ENCODE measurements around the gene CHMP2B. TPM values are rescaled to one million over a fixed set of nuclear protein-coding genes. Genes with fewer than 3 reads are reported as not detected.

Gene CHMP2B
- total RNA-seq, 1 donor from 2014 or later: 38.9 TPM

- Histone ChIP-seq H2AFZ (ENCODE audit: low read depth, low read length) (no peak within 1 kb of the TSS), H4K20me1 (ENCODE audit: insufficient read depth, low read length) (no peaks in the 10 kb centered on the region), H3K27me3 (ENCODE audit: insufficient read depth, low read length) (no peaks in the 10 kb centered on the region), H3K4me2 (ENCODE audit: low read length) (no peak within 1 kb of the TSS), H3K4me3 (ENCODE audit: insufficient read depth, low read depth, low read length) (no peak within 1 kb of the TSS), H3K4me1 (ENCODE audit: insufficient read depth, low read length) (no peaks in the 10 kb centered on the region), H3K36me3 (ENCODE audit: insufficient read depth, low read length) (no peaks in the 10 kb centered on the region), H3K9me3 (ENCODE audit: insufficient read depth, low read depth, low read length) (no peaks in the 10 kb centered on the region), H3K27ac (ENCODE audit: low read depth, low read length) (no peak within 1 kb of the TSS), H3K79me2 (ENCODE audit: insufficient read depth, low read length) (no peaks in the 10 kb centered on the region), H3K9ac (ENCODE audit: low read length) (no peak within 1 kb of the TSS)
- Mint-ChIP-seq H3K4me3 (ENCODE audit: unreplicated experiment) (no peak within 1 kb of the TSS), H3K4me1 (ENCODE audit: low read depth, unreplicated experiment) (no peaks in the 10 kb centered on the region), H3K27ac (ENCODE audit: unreplicated experiment) (no peak within 1 kb of the TSS), H3K36me3 (ENCODE audit: low read depth, unreplicated experiment) (no peaks in the 10 kb centered on the region), H3K9me3 (ENCODE audit: unreplicated experiment) (no peaks in the 10 kb centered on the region), H3K27me3 (ENCODE audit: low read depth, unreplicated experiment) (no peaks in the 10 kb centered on the region)
- TF ChIP-seq CTCF (IDR thresholded peaks at IDR 0.05; ENCODE audit: insufficient read depth, low read depth, low read length) (no peak), EZH2 (IDR thresholded peaks at IDR 0.05; ENCODE audit: insufficient read depth, low read length) (no peak)
- DNase-seq (ENCODE audit: low read depth): no peak
- FAIRE-seq: no peak
These were observed 49.4 kb downstream of the CHMP2B start, which contains the start of gene POU1F1 for GRCh38 chr3:87276484-87276883. TSS of gene POU1F1 (minus strand) at chr3:87276584. CDS start at chr3:87276462, 122 bp downstream.

- Histone ChIP-seq H3K4me1 (ENCODE audit: insufficient read depth, low read length) (no peaks in the 10 kb centered on the region), H3K27me3 (ENCODE audit: insufficient read depth, low read length) (no peaks in the 10 kb centered on the region), H3K36me3 (ENCODE audit: insufficient read depth, low read length) (no peaks in the 10 kb centered on the region), H3K9me3 (ENCODE audit: insufficient read depth, low read depth, low read length) (no peaks in the 10 kb centered on the region), H3K9ac (ENCODE audit: low read length) (no peak overlapping the region), H4K20me1 (ENCODE audit: insufficient read depth, low read length) (no peaks in the 10 kb centered on the region), H2AFZ (ENCODE audit: low read depth, low read length) (no peak overlapping the region), H3K4me3 (ENCODE audit: insufficient read depth, low read depth, low read length) (no peak overlapping the region), H3K4me2 (ENCODE audit: low read length) (peak overlapping the region; percentile 13), H3K27ac (ENCODE audit: low read depth, low read length) (peak overlapping the region; percentile 28), H3K79me2 (ENCODE audit: insufficient read depth, low read length) (no peaks in the 10 kb centered on the region)
- H3K4me3 Mint-ChIP-seq (ENCODE audit: unreplicated experiment): no peak overlapping the region
- H3K9me3 Mint-ChIP-seq (ENCODE audit: unreplicated experiment): no peaks in the 10 kb centered on the region
- H3K27ac Mint-ChIP-seq (ENCODE audit: unreplicated experiment): no peak overlapping the region
- no peak for TF ChIP-seq CTCF (IDR thresholded peaks at IDR 0.05; ENCODE audit: insufficient read depth, low read depth, low read length)
- H3K4me1 Mint-ChIP-seq (ENCODE audit: low read depth, unreplicated experiment): no peaks in the 10 kb centered on the region
- peak; percentile 13 for FAIRE-seq
- no peaks in the 10 kb centered on the region for H3K27me3 Mint-ChIP-seq (ENCODE audit: low read depth, unreplicated experiment)
- peak; percentile 35 for DNase-seq (ENCODE audit: low read depth)
- no peaks in the 10 kb centered on the region for H3K36me3 Mint-ChIP-seq (ENCODE audit: low read depth, unreplicated experiment)
These were observed 59.9 kb downstream of the CHMP2B start for GRCh38 chr3:87287011-87287410.

GRCh38 chr3:87288446-87288845, 61.3 kb downstream of the CHMP2B start:
- H3K27me3 ChIP-seq (ENCODE audit: insufficient read depth, low read length): no peaks in the 10 kb centered on the region
- H3K4me2 ChIP-seq (ENCODE audit: low read length): no peak overlapping the region
- no peak overlapping the region for H2AFZ ChIP-seq (ENCODE audit: low read depth, low read length)
- Mint-ChIP-seq H3K4me1 (ENCODE audit: low read depth, unreplicated experiment) (no peaks in the 10 kb centered on the region), H3K9me3 (ENCODE audit: unreplicated experiment) (no peaks in the 10 kb centered on the region), H3K36me3 (ENCODE audit: low read depth, unreplicated experiment) (no peaks in the 10 kb centered on the region), H3K4me3 (ENCODE audit: unreplicated experiment) (no peak overlapping the region), H3K27me3 (ENCODE audit: low read depth, unreplicated experiment) (no peaks in the 10 kb centered on the region), H3K27ac (ENCODE audit: unreplicated experiment) (no peak overlapping the region)
- no peak overlapping the region for H3K9ac ChIP-seq (ENCODE audit: low read length)
- no peaks in the 10 kb centered on the region for H3K9me3 ChIP-seq (ENCODE audit: insufficient read depth, low read depth, low read length)
- H4K20me1 ChIP-seq (ENCODE audit: insufficient read depth, low read length): no peaks in the 10 kb centered on the region
- FAIRE-seq: no peak
- no peaks in the 10 kb centered on the region for H3K79me2 ChIP-seq (ENCODE audit: insufficient read depth, low read length)
- no peak overlapping the region for H3K27ac ChIP-seq (ENCODE audit: low read depth, low read length)
- no peaks in the 10 kb centered on the region for H3K36me3 ChIP-seq (ENCODE audit: insufficient read depth, low read length)
- TF ChIP-seq CTCF (IDR thresholded peaks at IDR 0.05; ENCODE audit: insufficient read depth, low read depth, low read length): no peak
- no peak for TF ChIP-seq EZH2 (IDR thresholded peaks at IDR 0.05; ENCODE audit: insufficient read depth, low read length)
- H3K4me1 ChIP-seq (ENCODE audit: insufficient read depth, low read length): no peaks in the 10 kb centered on the region
- DNase-seq (ENCODE audit: low read depth): no peak
- H3K4me3 ChIP-seq (ENCODE audit: insufficient read depth, low read depth, low read length): no peak overlapping the region
